Esophagus squamous epithelium (tissue), 4 donors: ENCODE results near the gene ILK.

Source experiments
- CTCF ChIP-seq, 6 experiments: fragments of 450-650 bp in 4 of 6; fragments of 200-600 bp in 2 of 6; sonication (generic) in 2 of 6; IDR thresholded peaks; one replicate each; pipeline ENCODE4 v1.5.1; 2016 to 2019; ENCODE audit warnings: antibody characterized with exemption in 6 of 6, mild to moderate bottlenecking in 4 of 6, moderate library complexity in 4 of 6
- POLR2A ChIP-seq, 4 donors: fragments of 450-650 bp; IDR thresholded peaks; one replicate each; pipeline ENCODE4 v1.6.1; 2017; ENCODE audit warnings: antibody characterized with exemption in 4 of 4, mild to moderate bottlenecking in 4 of 4, moderate library complexity in 3 of 4

- TF ChIP-seq CTCF (IDR thresholded peaks at IDR 0.05) (no peak), POLR2A (IDR thresholded peaks at IDR 0.05) (no peak)
These were observed 32.1 kb upstream of the ILK start for GRCh38 chr11:6571434-6572008.
